Activated CD8-positive, alpha-beta memory T cell treated with anti-CD3 and anti-CD28 coated beads, Interleukin-2, amount 50 U/mL, for 1 hour (primary cell): ENCODE results near the gene EDN1.
"Not testable (repeated sequence)": the region's sequence is repeated elsewhere in the genome, so short reads cannot be mapped to it uniquely, and the experiment has no call there.

Experiments
- DNase-seq: peaks from one replicate; pipeline ENCODE4 v3.0.0-alpha.2; 2020; ENCODE audit errors: extremely low read depth

The EDN1 gene

DNA sequence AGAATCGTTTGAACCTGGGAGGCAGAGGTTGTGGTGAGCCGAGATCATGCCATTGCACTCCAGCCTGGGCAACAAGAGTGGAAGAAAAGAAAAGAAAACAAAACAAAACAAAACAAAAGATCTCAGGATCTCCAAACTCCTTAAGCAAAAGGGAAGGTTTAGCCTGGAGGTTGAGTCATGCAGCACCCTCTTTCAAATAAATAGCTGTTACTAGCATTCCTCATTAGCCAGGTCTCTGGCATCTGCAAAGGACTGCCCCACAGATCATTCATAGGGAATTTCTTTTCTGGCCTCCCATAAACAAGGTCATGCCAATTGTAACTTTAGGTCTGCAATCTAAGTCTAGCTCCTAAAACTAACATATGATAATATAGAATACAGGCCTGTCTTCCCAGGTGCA lies 37.2 kb downstream of the EDN1 start:
- DNase-seq: no peak

DNA sequence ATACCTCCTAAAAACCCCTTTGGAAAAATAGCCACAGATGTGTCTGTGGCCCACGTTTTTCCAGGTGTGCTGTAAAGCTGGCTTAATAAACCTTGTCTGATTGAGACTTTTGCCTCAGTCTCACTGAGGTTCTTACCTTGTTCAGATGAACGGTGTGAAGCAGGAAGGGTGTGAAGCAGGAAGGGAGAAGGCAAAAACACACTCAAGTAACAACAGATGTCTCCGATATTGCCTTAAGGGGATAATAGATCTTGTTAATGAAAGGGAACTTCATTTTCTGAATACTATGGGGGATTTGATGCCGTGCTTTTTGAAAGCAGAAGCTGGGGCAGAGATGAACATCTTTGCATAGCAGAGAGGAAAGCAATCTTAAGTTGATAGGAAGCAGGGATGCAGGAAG lies 37.8 kb downstream of the EDN1 start:
- no peak for DNase-seq

GRCh38 chr6:12328701-12329100 lies 38.5 kb downstream of the EDN1 start:
- no peak for DNase-seq

GRCh38 chr6:12331474-12331873 lies 41.3 kb downstream of the EDN1 start:
- no peak for DNase-seq

DNA sequence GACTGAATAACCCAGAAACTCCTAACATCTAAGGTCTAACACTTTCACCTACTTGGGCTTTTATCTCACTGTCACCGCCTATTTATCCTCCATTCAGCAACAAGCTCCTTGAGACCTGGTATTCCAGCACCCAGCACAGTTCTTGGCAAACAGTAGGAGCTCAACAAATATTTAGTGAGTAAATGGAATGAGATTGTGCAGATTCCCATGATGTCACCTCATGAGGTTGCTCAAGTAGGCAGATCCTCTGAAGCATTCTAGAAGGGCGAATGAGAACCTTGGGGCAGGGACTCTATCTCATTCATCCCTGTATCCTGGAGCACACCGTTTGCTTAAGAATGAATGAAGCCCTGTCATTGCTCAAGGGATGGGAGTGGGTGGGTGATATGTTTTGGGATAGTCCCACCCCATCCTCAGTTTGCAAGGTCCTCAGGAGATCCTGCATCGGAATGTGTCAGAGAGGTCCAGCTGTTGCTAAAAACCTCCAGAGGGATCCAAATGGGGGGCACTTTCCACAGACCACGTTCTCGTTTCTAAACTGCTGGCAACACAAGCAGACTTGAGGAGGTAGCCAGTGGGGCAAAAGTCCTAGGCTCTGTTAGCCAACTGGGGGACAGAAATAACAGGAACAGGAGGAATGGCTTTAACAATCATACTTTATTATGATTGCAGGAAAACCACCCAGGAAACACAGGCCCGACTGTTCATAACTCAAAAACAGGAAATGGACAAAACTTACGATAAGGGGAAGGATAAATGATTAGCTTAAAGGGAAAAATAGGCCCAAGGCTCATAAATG lies 42.0 kb downstream of the EDN1 start:
- no peak for DNase-seq

DNA sequence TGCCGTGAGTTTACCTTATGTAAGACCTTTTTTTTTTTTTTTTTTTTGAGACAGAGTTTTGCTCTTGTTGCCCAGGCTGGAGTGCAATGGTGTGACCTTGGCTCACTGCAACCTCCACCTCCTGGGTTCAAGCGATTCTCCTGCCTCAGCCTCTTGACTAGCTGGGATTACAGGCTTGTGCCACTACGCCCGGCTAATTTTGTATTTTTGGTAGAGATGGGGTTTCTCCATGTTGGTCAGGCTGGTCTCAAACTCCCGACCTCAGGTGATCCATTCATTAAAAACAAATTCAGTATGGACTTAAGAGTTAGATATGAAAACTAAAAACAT lies 42.6 kb downstream of the EDN1 start:
- not testable (repeated sequence) for DNase-seq

- no peak for DNase-seq
Measured at GRCh38 chr6:12333128-12333527, 43.0 kb downstream of the EDN1 start.

GRCh38 chr6:12334526-12335130 lies 44.5 kb downstream of the EDN1 start:
- no peak for DNase-seq

DNA sequence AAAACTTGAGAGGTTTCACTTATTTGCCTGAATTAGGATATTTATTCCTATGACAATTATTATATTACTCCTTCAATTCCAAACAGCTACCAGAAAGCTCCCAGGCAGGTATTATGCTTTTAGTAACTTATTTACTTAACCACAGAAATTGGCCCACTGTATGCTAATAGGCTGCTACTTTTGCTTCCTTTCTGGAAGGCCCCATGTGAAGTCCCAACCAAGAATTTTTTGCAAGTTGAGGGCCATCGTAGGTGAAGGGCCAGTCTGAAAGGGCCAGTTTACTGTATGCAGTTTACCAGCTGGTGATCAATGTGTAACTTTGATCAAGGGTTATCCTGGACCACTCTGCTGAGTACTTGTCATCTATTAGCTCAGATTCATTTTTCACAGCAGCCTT lies 45.0 kb downstream of the EDN1 start:
- DNase-seq: no peak

DNA sequence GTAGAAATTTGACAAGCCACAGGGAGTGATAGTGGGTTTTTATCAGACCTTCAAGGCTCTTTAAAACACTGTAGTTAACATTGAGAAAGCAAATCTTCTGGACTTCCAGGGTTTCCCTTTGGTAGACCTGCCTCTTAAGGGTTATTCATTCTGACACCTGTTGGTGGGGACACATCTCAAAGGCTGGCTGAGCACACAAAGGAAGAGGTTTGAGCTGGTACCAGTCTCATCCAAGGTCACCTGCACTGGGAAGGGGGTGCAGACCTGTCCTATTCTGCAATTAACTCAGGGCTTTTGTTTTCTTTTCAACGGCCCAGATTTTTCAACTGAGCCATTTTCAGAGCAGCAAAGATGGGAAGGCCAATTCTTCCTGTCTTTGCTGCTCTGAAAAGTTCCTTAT lies 45.6 kb downstream of the EDN1 start:
- no peak for DNase-seq

DNA sequence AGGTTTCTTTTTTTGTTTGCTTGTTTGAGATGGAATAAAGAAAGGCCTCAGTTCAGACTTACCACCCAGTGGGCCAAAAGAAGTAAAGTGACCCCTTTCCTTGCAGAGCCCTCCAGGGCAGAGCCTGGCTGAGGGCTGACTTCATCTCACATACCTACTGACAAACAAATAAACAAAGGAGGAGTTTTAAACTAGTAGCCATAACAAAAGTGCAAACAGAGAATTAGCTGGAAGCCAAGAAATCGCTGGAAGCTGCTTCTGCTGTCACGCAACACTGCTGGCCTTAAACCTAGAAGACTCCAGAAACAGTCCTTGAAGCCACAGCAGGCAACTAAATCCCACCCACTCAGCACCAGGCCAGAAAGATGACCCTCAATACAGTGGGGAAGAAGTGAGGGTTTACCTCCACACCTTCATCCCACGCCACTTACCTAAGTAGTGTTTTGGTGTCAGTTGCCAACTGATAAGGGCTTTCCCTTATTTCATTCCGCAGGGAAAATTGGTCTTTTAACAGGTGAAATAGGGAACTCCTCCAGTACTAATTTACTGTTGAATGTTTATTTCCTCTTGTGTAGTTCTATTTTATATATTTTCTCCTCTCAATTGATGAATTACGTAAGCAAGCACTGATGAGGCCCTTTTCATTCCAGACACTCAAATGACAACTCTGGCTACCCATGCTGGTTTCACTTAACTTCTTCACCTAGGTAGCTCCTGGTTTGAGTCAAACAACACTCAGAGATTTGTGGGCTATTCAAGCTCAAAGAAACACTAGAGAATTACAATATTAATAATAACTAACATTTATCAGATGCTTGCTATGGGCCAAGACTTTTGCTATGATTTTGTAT lies 46.2 kb downstream of the EDN1 start:
- no peak for DNase-seq

- no peak for DNase-seq
Measured at GRCh38 chr6:12339022-12339421, 48.9 kb downstream of the EDN1 start.

DNA sequence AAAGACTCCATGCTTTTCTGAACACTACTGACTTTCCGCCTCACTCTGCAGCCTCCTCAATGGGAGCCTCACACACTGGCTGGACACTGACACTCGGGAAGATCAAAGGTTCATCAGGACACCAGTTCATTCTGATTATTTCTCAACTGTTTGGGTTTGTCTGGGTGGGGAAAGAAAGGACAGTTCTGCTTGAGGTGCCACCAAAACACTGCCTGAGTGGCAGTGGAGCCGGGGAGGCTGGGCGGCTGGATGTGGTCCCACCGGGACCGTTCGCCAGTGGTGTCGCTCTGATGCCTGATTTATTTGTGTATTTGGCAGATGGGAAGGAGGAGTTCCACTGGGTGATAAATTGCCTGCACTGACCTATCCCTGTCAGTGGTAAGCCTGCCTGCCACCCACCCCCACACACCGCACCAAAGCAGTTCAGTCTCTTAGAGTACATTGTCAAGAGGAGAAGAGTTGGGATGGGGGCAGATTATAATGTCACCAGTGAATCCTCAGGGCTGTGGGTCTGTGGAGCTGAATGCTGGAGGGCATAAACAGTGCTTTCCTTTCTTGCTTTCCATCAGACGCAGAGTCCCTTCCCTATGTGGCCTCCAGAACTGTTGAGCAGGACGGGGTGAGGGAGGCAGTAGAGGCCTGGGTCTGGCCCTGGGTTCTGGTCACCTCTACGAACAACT lies 49.8 kb downstream of the EDN1 start:
- no peak for DNase-seq

DNA sequence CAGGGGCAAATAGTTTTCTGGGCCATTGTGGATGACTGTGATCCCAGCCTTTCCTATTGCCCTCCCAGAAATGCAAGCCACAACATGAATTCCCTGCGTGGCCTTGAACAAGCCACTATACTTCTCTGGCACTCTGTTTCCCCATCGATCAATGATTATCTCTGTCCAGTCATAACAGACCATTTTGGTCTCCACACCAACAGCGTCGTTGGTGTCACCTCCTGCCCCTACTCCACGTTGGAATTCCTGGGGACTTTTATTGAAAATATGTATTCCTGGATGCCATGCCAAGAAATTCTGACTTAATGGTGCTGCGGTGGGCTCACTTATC lies 50.3 kb downstream of the EDN1 start:
- DNase-seq: no peak

GRCh38 chr6:12342664-12343063 lies 52.5 kb downstream of the EDN1 start:
- DNase-seq: no peak

DNA sequence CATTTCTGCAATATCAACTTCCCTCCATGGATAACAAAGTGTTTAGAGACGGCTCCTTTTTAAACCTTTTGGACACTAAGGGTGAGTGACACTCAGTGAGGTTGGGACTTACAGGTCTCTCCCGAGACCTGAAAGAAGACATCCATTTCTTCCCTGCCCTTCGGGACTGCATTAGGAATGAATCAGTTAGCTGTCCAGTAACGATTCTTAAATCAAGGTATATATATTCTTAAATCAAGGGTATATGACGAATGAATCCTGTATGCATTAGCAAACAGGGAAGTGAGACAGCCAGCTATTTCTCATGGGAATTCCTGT lies 52.9 kb downstream of the EDN1 start:
- DNase-seq: no peak

- DNase-seq: no peak
Measured at GRCh38 chr6:12343440-12344162, 53.4 kb downstream of the EDN1 start.

DNA sequence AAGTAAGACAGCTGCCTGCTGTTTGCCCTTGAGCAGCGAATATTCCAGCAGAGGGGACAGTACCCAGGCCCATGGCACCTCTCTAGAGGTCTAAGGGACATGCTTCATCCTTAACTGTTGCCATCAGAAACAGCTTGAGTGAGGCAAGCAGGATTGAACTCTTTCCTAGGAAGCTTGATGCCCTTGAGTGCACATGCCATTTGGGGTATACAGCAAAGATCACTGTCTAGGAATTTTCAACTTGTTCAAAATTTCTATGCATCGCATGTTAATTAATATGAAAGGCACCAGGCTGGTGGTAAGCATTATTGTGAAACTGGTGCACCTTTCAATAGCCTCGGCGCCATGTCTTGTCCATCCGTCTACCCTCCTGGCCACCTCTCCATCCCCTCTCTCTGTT lies 54.1 kb downstream of the EDN1 start:
- no peak for DNase-seq

- DNase-seq: no peak
Measured at GRCh38 chr6:12344961-12345693, 55.0 kb downstream of the EDN1 start.

- no peak for DNase-seq
Measured at GRCh38 chr6:12345694-12346058, 55.5 kb downstream of the EDN1 start.
